Measurements from ENCODE around the gene TINAG. TPM values are rescaled to one million over a fixed set of nuclear protein-coding genes. Genes with fewer than 3 reads are reported as not detected.

Gene TINAG
- total RNA-seq, 3 donors from 2014 or later: not detected

- ATAC-seq (no peak), DNase-seq (no peak)
- Mint-ChIP-seq H3K27me3 (ENCODE audit: low read depth) (no peaks in the 10 kb centered on the region), H3K36me3 (ENCODE audit: insufficient read depth) (no peaks in the 10 kb centered on the region), H3K4me3 (no peak overlapping the region), H3K4me1 (ENCODE audit: low read depth) (no peaks in the 10 kb centered on the region), H3K9me3 (peaks cover 9% of the 10 kb centered on the region)
Observed at GRCh38 chr6:54427396-54427937, 119.2 kb downstream of the TINAG start.

GRCh38 chr6:54428431-54428830, 120.2 kb downstream of the TINAG start:
- no peak overlapping the region for H3K4me3 Mint-ChIP-seq
- DNase-seq (no peak), ATAC-seq (no peak)
- no peaks in the 10 kb centered on the region for H3K4me1 Mint-ChIP-seq (ENCODE audit: low read depth)
- no peaks in the 10 kb centered on the region for H3K36me3 Mint-ChIP-seq (ENCODE audit: insufficient read depth)
- H3K27me3 Mint-ChIP-seq (ENCODE audit: low read depth): no peaks in the 10 kb centered on the region
- H3K9me3 Mint-ChIP-seq: peaks cover 9% of the 10 kb centered on the region

DNA sequence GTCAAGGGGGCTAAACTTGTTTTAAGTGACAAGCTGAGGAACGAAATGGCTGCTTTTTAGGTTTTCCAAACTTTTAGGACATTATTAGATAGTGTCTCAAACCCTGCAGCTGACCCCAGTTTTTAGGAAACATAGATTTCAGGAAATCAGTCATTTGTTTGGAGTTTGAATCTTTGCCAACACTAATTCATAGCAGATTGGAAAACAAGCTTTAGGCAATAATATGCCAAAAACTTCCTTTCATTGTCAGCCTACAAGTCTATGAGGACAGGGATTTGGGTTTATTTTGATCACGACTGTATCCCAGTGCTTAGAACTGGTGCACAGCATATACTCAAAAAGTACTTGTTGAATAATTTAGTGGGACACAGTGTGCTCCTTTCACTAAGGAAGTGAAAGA, 123.2 kb downstream of the TINAG start:
- Mint-ChIP-seq H3K4me3 (no peak overlapping the region), H3K27me3 (ENCODE audit: low read depth) (no peaks in the 10 kb centered on the region), H3K36me3 (ENCODE audit: insufficient read depth) (no peaks in the 10 kb centered on the region), H3K9me3 (peaks cover 5% of the 10 kb centered on the region), H3K4me1 (ENCODE audit: low read depth) (no peaks in the 10 kb centered on the region)
- no peak for DNase-seq
- no peak for ATAC-seq

Other genes with a start within 250 kb of the TINAG start
- gene MLIP, start 197.0 kb upstream of the TINAG start, total RNA-seq: not detected